ENCODE measurements around the gene MARK3.

Gene MARK3

DNA sequence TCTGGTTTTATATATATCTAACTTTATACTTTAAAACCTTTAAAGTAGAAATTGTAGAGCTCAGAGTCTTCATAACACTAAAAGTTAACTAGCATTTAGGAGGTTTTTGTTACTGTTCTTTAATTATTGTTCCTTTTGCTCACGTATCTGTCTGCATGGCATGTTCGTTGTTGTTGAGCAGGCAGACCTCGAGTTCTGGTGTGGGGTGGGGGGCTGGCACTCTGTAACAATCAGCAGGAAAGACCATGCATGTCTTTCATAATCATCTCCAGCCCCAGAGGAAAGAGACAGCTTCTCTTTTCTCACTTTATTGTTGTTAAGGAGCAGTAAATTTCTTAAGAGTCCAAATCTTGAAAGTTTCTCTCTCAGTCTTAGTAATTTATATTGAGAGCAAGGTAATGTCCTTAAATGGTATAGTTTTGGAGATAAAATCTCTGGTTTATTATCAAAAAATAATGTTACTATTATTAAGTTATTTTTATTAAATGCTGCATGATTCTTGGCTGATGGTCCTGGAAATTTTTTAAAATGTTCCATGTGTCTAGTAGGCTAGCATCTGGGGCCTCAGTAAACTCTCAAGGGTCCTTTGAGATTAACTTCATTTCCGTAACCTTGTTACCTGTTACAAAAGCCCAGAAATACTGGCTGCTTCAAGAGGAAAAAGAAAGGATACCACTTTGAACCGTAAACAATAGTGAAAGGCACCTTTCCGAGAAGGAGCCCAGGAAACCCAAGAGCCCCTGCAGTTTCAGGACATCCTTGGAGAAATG is 107.1 kb downstream of the MARK3 start:
- Histone ChIP-seq H3K9ac (ENCODE audit: low read depth, low read length) (no peak overlapping the region), H3K4me3 (ENCODE audit: low read depth in 1 of 2, low read length in 2 of 2) (no peak overlapping the region), H3K9me3 (ENCODE audit: insufficient read depth, low read length, severe bottlenecking) (no peaks in the 10 kb centered on the region), H3K4me1 (ENCODE audit: insufficient read depth, low read length) (no peaks in the 10 kb centered on the region), H3K27ac (ENCODE audit: low read length) (no peak overlapping the region), H3K4me2 (ENCODE audit: insufficient read depth, low read length) (no peak overlapping the region), H3K79me2 (ENCODE audit: insufficient read depth, low read length) (no peaks in the 10 kb centered on the region), H4K20me1 (ENCODE audit: insufficient read depth, low read length) (0 out of 2 replicates have a peak, but pooled peaks cover 3% of the 10 kb centered on the region), H3K27me3 (ENCODE audit: insufficient read depth, low read length, poor library complexity) (no peaks in the 10 kb centered on the region), H2AFZ (ENCODE audit: low read depth, low read length) (no peak overlapping the region), H3K36me3 (ENCODE audit: insufficient read depth, low read length) (peaks cover 74% of the 10 kb centered on the region)
- DNase-seq (no peak), ATAC-seq (ENCODE audit: insufficient read depth, low read depth) (no peak)
- TF ChIP-seq EZH2 (IDR thresholded peaks at IDR 0.05; ENCODE audit: borderline replicate concordance, low read depth, low read length, severe bottlenecking), result no peak
- TF ChIP-seq, protein P1, sequence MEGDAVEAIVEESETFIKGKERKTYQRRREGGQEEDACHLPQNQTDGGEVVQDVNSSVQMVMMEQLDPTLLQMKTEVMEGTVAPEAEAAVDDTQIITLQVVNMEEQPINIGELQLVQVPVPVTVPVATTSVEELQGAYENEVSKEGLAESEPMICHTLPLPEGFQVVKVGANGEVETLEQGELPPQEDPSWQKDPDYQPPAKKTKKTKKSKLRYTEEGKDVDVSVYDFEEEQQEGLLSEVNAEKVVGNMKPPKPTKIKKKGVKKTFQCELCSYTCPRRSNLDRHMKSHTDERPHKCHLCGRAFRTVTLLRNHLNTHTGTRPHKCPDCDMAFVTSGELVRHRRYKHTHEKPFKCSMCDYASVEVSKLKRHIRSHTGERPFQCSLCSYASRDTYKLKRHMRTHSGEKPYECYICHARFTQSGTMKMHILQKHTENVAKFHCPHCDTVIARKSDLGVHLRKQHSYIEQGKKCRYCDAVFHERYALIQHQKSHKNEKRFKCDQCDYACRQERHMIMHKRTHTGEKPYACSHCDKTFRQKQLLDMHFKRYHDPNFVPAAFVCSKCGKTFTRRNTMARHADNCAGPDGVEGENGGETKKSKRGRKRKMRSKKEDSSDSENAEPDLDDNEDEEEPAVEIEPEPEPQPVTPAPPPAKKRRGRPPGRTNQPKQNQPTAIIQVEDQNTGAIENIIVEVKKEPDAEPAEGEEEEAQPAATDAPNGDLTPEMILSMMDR (IDR thresholded peaks at IDR 0.05; ENCODE audit: borderline replicate concordance, extremely low read depth, low read length, poor library complexity, severe bottlenecking), result no peak

DNA sequence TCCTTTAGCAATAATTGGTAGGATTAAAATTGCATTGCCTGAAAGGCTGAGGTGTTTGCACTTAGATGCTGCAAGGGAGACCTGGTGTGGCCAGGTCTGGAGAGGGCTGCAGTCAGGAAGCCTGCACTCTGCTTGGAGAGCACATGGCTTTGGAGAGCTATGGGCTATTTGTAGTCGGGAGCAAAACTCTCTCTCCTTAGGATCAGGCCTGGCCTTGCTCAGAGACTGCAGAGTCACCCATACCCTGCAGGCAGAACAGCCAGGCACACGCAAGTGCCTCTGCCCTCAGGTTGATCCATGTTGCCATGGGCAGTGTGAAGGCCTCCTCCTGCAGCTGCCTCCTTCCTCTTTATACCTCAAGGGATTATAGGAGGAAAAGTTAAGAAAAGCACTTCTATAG is 110.6 kb downstream of the MARK3 start:
- Histone ChIP-seq H2AFZ (ENCODE audit: low read depth, low read length) (no peak overlapping the region), H3K27me3 (ENCODE audit: insufficient read depth, low read length, poor library complexity) (no peaks in the 10 kb centered on the region), H3K79me2 (ENCODE audit: insufficient read depth, low read length) (no peaks in the 10 kb centered on the region), H3K36me3 (ENCODE audit: insufficient read depth, low read length) (peaks cover 74% of the 10 kb centered on the region), H3K9me3 (ENCODE audit: insufficient read depth, low read length, severe bottlenecking) (no peaks in the 10 kb centered on the region), H3K4me3 (ENCODE audit: low read depth in 1 of 2, low read length in 2 of 2) (no peak overlapping the region), H3K4me2 (ENCODE audit: insufficient read depth, low read length) (no peak overlapping the region), H4K20me1 (ENCODE audit: insufficient read depth, low read length) (no peaks in the 10 kb centered on the region; the same call in none of the 2 replicates), H3K27ac (ENCODE audit: low read length) (no peak overlapping the region), H3K4me1 (ENCODE audit: insufficient read depth, low read length) (no peaks in the 10 kb centered on the region), H3K9ac (ENCODE audit: low read depth, low read length) (no peak overlapping the region)
- TF ChIP-seq, protein P1 (IDR thresholded peaks at IDR 0.05; ENCODE audit: borderline replicate concordance, extremely low read depth, low read length, poor library complexity, severe bottlenecking), result no peak
- TF ChIP-seq EZH2 (IDR thresholded peaks at IDR 0.05; ENCODE audit: borderline replicate concordance, low read depth, low read length, severe bottlenecking), result no peak
- ATAC-seq (ENCODE audit: insufficient read depth, low read depth) (no peak), DNase-seq (no peak)

DNA sequence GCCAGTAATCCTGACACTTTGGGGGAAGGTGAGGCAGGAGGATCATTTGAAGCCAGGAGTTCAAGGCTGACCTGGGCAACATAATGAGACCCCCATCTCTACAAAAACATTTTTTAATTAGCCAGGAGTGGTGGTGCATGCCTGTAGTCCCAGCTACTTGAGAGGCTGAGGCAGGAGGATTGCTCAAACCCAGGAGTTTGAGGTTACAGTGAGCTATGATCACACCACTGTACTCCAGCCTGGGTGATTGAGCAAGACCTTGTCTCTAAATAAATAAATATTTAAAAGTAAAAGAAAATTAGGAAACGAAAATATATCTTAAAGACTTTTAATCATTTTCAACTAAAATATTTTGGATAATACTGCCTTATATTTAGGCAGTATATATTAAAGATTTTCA is 111.6 kb downstream of the MARK3 start:
- Histone ChIP-seq H3K36me3 (ENCODE audit: insufficient read depth, low read length) (peaks cover 74% of the 10 kb centered on the region), H3K4me2 (ENCODE audit: insufficient read depth, low read length) (no peak overlapping the region), H4K20me1 (ENCODE audit: insufficient read depth, low read length) (peaks cover 4% of the 10 kb centered on the region), H3K4me1 (ENCODE audit: insufficient read depth, low read length) (no peaks in the 10 kb centered on the region), H2AFZ (ENCODE audit: low read depth, low read length) (no peak overlapping the region), H3K79me2 (ENCODE audit: insufficient read depth, low read length) (no peaks in the 10 kb centered on the region), H3K9me3 (ENCODE audit: insufficient read depth, low read length, severe bottlenecking) (no peaks in the 10 kb centered on the region), H3K9ac (ENCODE audit: low read depth, low read length) (no peak overlapping the region), H3K27ac (ENCODE audit: low read length) (no peak overlapping the region), H3K4me3 (ENCODE audit: low read depth in 1 of 2, low read length in 2 of 2) (no peak overlapping the region), H3K27me3 (ENCODE audit: insufficient read depth, low read length, poor library complexity) (no peaks in the 10 kb centered on the region)
- ATAC-seq (ENCODE audit: insufficient read depth, low read depth), result no peak
- no peak for TF ChIP-seq EZH2 (IDR thresholded peaks at IDR 0.05; ENCODE audit: borderline replicate concordance, low read depth, low read length, severe bottlenecking)
- TF ChIP-seq, protein P1 (IDR thresholded peaks at IDR 0.05; ENCODE audit: borderline replicate concordance, extremely low read depth, low read length, poor library complexity, severe bottlenecking), result no peak
- DNase-seq, result no peak

All from DND-41 (cell line).